Esophagus muscularis mucosa (tissue), 4 donors: ENCODE measurements around the gene P2RX4. TPM values are rescaled to one million over a fixed set of nuclear protein-coding genes. Genes with fewer than 3 reads are reported as not detected.

Source experiments
- DNase-seq: peaks from one replicate; pipeline ENCODE4 v3.0.0-alpha.2; 2017; ENCODE audit errors: extremely low spot score
- H3K27ac ChIP-seq, 4 donors: fragments of 200-600 bp; sonication (generic); replicated peaks in 1 of 4; 1 replicate in 3 of 4; 2 replicates in 1 of 4; pipeline ENCODE4 v1.5.1; 2016 to 2019; ENCODE audit warnings: mild to moderate bottlenecking in 1 of 4
- H3K27me3 ChIP-seq, 4 donors: fragments of 200-600 bp; sonication (generic); one replicate each; pipeline versions ENCODE4 v1.5.1 to v1.6.0; 2016 to 2019
- H3K36me3 ChIP-seq, 4 donors: fragments of 200-600 bp; sonication (generic); one replicate each; pipeline ENCODE4 v1.5.1; 2016 to 2019
- H3K4me1 ChIP-seq, 4 donors: fragments of 200-600 bp; sonication (generic); one replicate each; pipeline ENCODE4 v1.5.1; 2016 to 2019
- H3K4me3 ChIP-seq, 4 donors: fragments of 200-600 bp; sonication (generic); 1 replicate in 2 of 4; 2 replicates in 2 of 4; pipeline ENCODE4 v1.5.1; 2016 to 2019; ENCODE audit warnings: mild to moderate bottlenecking in 4 of 4, moderate library complexity in 1 of 4
- H3K9me3 ChIP-seq, 4 donors: fragments of 200-600 bp; sonication (generic); 1 replicate in 3 of 4; 2 replicates in 1 of 4; pipeline ENCODE4 v1.5.1; 2016 to 2019
- CTCF ChIP-seq, 3 experiments: fragments of 200-600 bp in 2 of 3; fragments of 450-650 bp in 1 of 3; sonication (generic) in 2 of 3; IDR thresholded peaks; one replicate each; pipeline ENCODE4 v1.5.1; 2017 to 2019; ENCODE audit warnings: antibody characterized with exemption in 3 of 3, mild to moderate bottlenecking in 2 of 3, moderate library complexity in 1 of 3
- EP300 ChIP-seq: sonication (generic); formaldehyde crosslinking; IDR thresholded peaks from one replicate; pipeline ENCODE4 v1.6.1; 2017; ENCODE audit warnings: antibody characterized with exemption
- POLR2A ChIP-seq: fragments of 450-650 bp; IDR thresholded peaks from one replicate; pipeline ENCODE4 v1.6.1; 2017; ENCODE audit warnings: antibody characterized with exemption, moderate library complexity, mild to moderate bottlenecking, low read depth
- POLR2AphosphoS5 ChIP-seq, 2 donors: sonication (generic); formaldehyde crosslinking; IDR thresholded peaks; one replicate each; pipeline ENCODE4 v1.6.1; 2017; ENCODE audit warnings: antibody characterized with exemption in 2 of 2
- WGBS: methylation state at CpG from one replicate; pipeline ENCODE4 v1.1.5; 2018; 5-methylcytosine and 5-hydroxymethylcytosine counted together
- intact Hi-C: fragments of 100-400 bp; cut with DNase I; formaldehyde crosslinking; loops from one replicate; pipeline ENCODE4 v1.15.1; 2023
- total RNA-seq, 4 donors: library from RNA; depleted of rRNA; stranded (reverse); fragments of >200 nt; gene quantifications; one replicate each; pipeline versions ENCODE4 v1.1.0 to v1.2.1, GENCODE V29; 2016

The P2RX4 gene
- total RNA-seq, 4 donors from 2014 or later = 26.8 to 41.9 (median 30.8) TPM

GRCh38 chr12:121261398-121261797, 51.5 kb downstream of the P2RX4 start:
- peaks cover 30 to 100% (median 84%) of the 10 kb centered on the region in 4 donors for H3K36me3 ChIP-seq
- no peak for DNase-seq
- no peak overlapping the region for H3K27ac ChIP-seq
- intact Hi-C loops = no loop called here
- no peak overlapping the region for H3K4me3 ChIP-seq
- WGBS = 96% methylated on average over 5 of the region's 6 CpGs
- no peaks in the 10 kb centered on the region for H3K27me3 ChIP-seq
- no peak for TF ChIP-seq POLR2A
- TF ChIP-seq CTCF (IDR thresholded peaks at IDR 0.05) = no peak
- no peak for TF ChIP-seq EP300
- no peak for TF ChIP-seq POLR2AphosphoS5 (IDR thresholded peaks at IDR 0.05)
- no peaks in the 10 kb centered on the region for H3K9me3 ChIP-seq
- no peaks in the 10 kb centered on the region for H3K4me1 ChIP-seq

DNA sequence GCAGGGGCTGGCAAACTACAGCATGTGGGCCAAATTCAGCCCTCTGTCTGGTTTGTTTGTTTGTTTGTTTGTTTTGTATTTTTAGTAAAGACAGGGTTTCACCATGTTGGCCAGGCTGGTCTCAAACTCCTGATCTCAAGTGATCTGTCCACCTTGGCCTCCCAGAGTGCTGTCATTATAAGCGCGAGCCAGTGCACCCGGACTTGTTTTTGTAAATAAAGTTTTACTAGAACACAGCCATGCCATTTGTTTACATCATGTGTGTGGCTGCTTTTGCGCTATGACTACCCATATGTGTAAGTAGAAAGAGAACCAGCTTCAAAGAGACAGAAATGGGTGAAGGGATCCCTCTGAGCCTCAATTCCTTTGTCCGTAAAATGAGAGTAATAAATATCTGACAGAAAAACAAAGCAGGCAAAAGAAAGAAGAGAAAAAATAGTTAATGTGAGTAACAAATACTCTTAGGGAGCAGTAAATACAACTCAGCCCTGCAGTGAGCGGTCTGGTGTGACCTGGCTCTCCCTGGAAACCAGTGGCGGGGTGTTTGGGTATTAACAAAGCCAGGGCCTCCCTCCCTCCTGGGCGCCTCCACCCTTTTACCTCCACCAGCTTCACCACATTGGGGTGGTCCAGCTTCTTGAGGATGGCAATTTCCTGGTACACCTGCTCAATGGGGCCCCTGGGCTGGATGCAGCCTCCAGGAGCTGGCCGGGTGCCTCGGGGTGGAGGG, 53.4 kb downstream of the P2RX4 start:
- intact Hi-C loops = no loop called here
- H3K4me1 ChIP-seq = no peaks in the 10 kb centered on the region
- no peaks in the 10 kb centered on the region for H3K9me3 ChIP-seq
- H3K27ac ChIP-seq = no peak overlapping the region
- peaks cover 37 to 97% (median 87%) of the 10 kb centered on the region in 4 donors for H3K36me3 ChIP-seq
- TF ChIP-seq EP300 (no peak), POLR2A (no peak), CTCF (IDR thresholded peaks at IDR 0.05) (no peak), POLR2AphosphoS5 (IDR thresholded peaks at IDR 0.05) (no peak)
- H3K27me3 ChIP-seq = no peaks in the 10 kb centered on the region
- no peak overlapping the region for H3K4me3 ChIP-seq
- DNase-seq = no peak
- WGBS = 94% methylated on average over 8 of the region's 10 CpGs

DNA sequence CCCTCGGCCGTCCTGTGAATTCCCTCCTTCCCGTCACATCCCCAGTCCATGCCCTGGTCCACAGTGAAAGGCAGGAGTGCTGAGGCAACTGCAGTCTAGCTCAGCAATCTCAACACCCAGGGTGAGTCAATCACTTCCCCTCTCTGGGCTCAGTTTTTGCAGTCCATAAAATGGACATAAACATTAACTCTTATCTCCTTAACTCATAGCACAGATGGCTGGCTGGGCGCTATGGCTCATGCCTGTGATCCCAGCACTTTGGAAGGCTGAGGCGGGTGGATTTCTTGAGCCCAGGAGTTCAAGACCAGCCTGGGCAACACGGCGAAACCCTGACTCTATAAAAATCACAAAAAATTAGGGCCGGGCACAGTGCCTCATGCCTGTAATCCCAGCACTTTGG, 54.2 kb downstream of the P2RX4 start:
- peaks cover 41 to 97% (median 88%) of the 10 kb centered on the region in 4 donors for H3K36me3 ChIP-seq
- no peaks in the 10 kb centered on the region for H3K27me3 ChIP-seq
- H3K9me3 ChIP-seq = no peaks in the 10 kb centered on the region
- intact Hi-C loops = no loop called here
- 94% methylated on average over 6 of the region's 8 CpGs for WGBS
- TF ChIP-seq POLR2AphosphoS5 (IDR thresholded peaks at IDR 0.05) (no peak), EP300 (no peak), CTCF (IDR thresholded peaks at IDR 0.05) (no peak), POLR2A (no peak)
- no peak for DNase-seq
- no peak overlapping the region for H3K27ac ChIP-seq
- H3K4me1 ChIP-seq = no peaks in the 10 kb centered on the region
- no peak overlapping the region for H3K4me3 ChIP-seq

GRCh38 chr12:121264951-121265515, 55.1 kb downstream of the P2RX4 start:
- H3K4me1 ChIP-seq = no peaks in the 10 kb centered on the region
- H3K9me3 ChIP-seq = no peaks in the 10 kb centered on the region
- no peak overlapping the region for H3K4me3 ChIP-seq
- no peak overlapping the region for H3K27ac ChIP-seq
- no peaks in the 10 kb centered on the region for H3K27me3 ChIP-seq
- no peak for TF ChIP-seq POLR2AphosphoS5 (IDR thresholded peaks at IDR 0.05)
- H3K36me3 ChIP-seq = peaks cover 40 to 97% (median 88%) of the 10 kb centered on the region in 4 donors
- DNase-seq = no peak
- intact Hi-C loops = no loop called here
- 80% methylated on average over 10 of the region's 10 CpGs for WGBS

- Histone ChIP-seq H3K27ac (no peak overlapping the region), H3K9me3 (no peaks in the 10 kb centered on the region), H3K4me1 (no peaks in the 10 kb centered on the region), H3K27me3 (no peaks in the 10 kb centered on the region), H3K36me3 (peaks cover 25 to 90% (median 72%) of the 10 kb centered on the region in 4 donors), H3K4me3 (no peak overlapping the region)
- TF ChIP-seq EP300 = no peak
- TF ChIP-seq POLR2A = no peak
- TF ChIP-seq CTCF (IDR thresholded peaks at IDR 0.05) = no peak
- TF ChIP-seq POLR2AphosphoS5 (IDR thresholded peaks at IDR 0.05) = no peak
- no peak for DNase-seq
- WGBS = 100% methylated on average over 1 of the region's 1 CpG
- intact Hi-C loops = no loop called here
These were observed 57.9 kb downstream of the P2RX4 start for GRCh38 chr12:121267822-121268221.
